Measurements from ENCODE around the gene KLRB1. TPM values are rescaled to one million over a fixed set of nuclear protein-coding genes. Genes with fewer than 3 reads are reported as not detected.
"Not testable (repeated sequence)": the region's sequence is repeated elsewhere in the genome, so short reads cannot be mapped to it uniquely, and the experiment has no call there.

KLRB1 gene

GRCh38 chr12:9545489-9545888 lies 62.2 kb downstream of the KLRB1 start:
- not testable (repeated sequence) for H3K4me3 ChIP-seq (ENCODE audit: low read length); H3K36me3 ChIP-seq (ENCODE audit: control insufficient read depth, insufficient read depth, low read length); H3K23ac ChIP-seq (ENCODE audit: low read length); H4K5ac ChIP-seq (ENCODE audit: low read length); H3K18ac ChIP-seq (ENCODE audit: low read length); H3K79me2 ChIP-seq (ENCODE audit: control insufficient read depth, insufficient read depth, low read length); H2AK5ac ChIP-seq (ENCODE audit: low read length); H3K4ac ChIP-seq (ENCODE audit: low read depth, low read length); H3K27me3 ChIP-seq (ENCODE audit: insufficient read depth, low read length, poor library complexity); H2BK120ac ChIP-seq (ENCODE audit: low read depth, low read length); H3K56ac ChIP-seq (ENCODE audit: low read length); H2BK5ac ChIP-seq (ENCODE audit: low read length); H3K4me1 ChIP-seq (ENCODE audit: control insufficient read depth, low read depth, low read length); H3K27ac ChIP-seq (ENCODE audit: low read depth, low read length); H2BK15ac ChIP-seq (replicated peaks; ENCODE audit: low read depth); H3K9ac ChIP-seq (ENCODE audit: low read length); H3K79me1 ChIP-seq (ENCODE audit: low read length); DNase-seq; H4K8ac ChIP-seq (ENCODE audit: low read depth, low read length); H3K4me2 ChIP-seq (ENCODE audit: low read length)
- WGBS (ENCODE audit: extremely low coverage, insufficient coverage, low lambda C conversion rate) = no CpG with 5 or more reads among the region's 4 CpGs

Small RNA genes lying within 50 kb of the gene (small RNA-seq; reads per million reads assigned to genes)
- gene AC010186.4 (ENCODE audit: insufficient read depth) (not detected), gene RNU6-700P (ENCODE audit: insufficient read depth) (not detected)
